WERI-Rb-1 (cell line): ENCODE data around the gene PLXNA2.

Experiments
- DNase-seq: peaks from one replicate; pipeline ENCODE4 v3.0.0-alpha.2; 2020
- H3K27ac ChIP-seq: fragments of 250-450 bp; sonication (Bioruptor Pico); 2 replicates; pipeline ENCODE4 v1.5.1; 2020; ENCODE audit warnings: mild to moderate bottlenecking, moderate library complexity
- H3K27me3 ChIP-seq: fragments of 250-450 bp; sonication (Bioruptor Pico); 2 replicates; pipeline ENCODE4 v1.5.1; 2021; ENCODE audit warnings: mild to moderate bottlenecking, low read depth, moderate library complexity; ENCODE audit not compliant: insufficient read depth, severe bottlenecking
- H3K36me3 ChIP-seq: fragments of 250-450 bp; sonication (Bioruptor Pico); 2 replicates; pipeline ENCODE4 v1.5.1; 2020; ENCODE audit warnings: mild to moderate bottlenecking, moderate library complexity
- H3K4me3 ChIP-seq: 2 replicates; pipeline ENCODE4 v1.5.1; 2011; ENCODE audit warnings: low read depth, mild to moderate bottlenecking, control low read depth, low read length
- H3K9me3 ChIP-seq: fragments of 250-450 bp; sonication (Bioruptor Pico); 2 replicates; pipeline ENCODE4 v1.5.1; 2021; ENCODE audit warnings: mild to moderate bottlenecking, moderate library complexity; ENCODE audit not compliant: severe bottlenecking
- CTCF ChIP-seq: IDR thresholded peaks from 2 replicates; pipeline ENCODE4 v1.5.1; 2011; ENCODE audit warnings: low read depth, mild to moderate bottlenecking, control low read depth, inconsistent platforms, low read length

PLXNA2 gene

GRCh38 chr1:208122612-208123358 is 121.4 kb downstream of the PLXNA2 start:
- DNase-seq = no peak
- no peak overlapping the region for H3K4me3 ChIP-seq
- no peak for TF ChIP-seq CTCF
- peaks cover 5% of the 10 kb centered on the region for H3K36me3 ChIP-seq
- H3K9me3 ChIP-seq = no peaks in the 10 kb centered on the region
- peak overlapping the region; percentile 83 for H3K27ac ChIP-seq
- H3K27me3 ChIP-seq = no peaks in the 10 kb centered on the region

GRCh38 chr1:208121813-208122364 is 122.3 kb downstream of the PLXNA2 start:
- H3K36me3 ChIP-seq = no peaks in the 10 kb centered on the region; the same call in 1 of the 2 replicates
- H3K9me3 ChIP-seq = no peaks in the 10 kb centered on the region
- H3K27me3 ChIP-seq = no peaks in the 10 kb centered on the region
- DNase-seq = peak; percentile 79
- peak overlapping the region; percentile 35 for H3K4me3 ChIP-seq
- TF ChIP-seq CTCF = no peak
- peak overlapping the region; percentile 83 for H3K27ac ChIP-seq

GRCh38 chr1:208120431-208120790 is 123.8 kb downstream of the PLXNA2 start:
- Histone ChIP-seq H3K36me3 (no peaks in the 10 kb centered on the region; the same call in 1 of the 2 replicates), H3K27ac (peak overlapping the region; percentile 83), H3K4me3 (peak overlapping the region; percentile 24), H3K9me3 (no peaks in the 10 kb centered on the region), H3K27me3 (no peaks in the 10 kb centered on the region)
- DNase-seq = no peak
- TF ChIP-seq CTCF = no peak

GRCh38 chr1:208118841-208119606 is 125.2 kb downstream of the PLXNA2 start:
- Histone ChIP-seq H3K27me3 (no peaks in the 10 kb centered on the region), H3K36me3 (no peaks in the 10 kb centered on the region; the same call in 1 of the 2 replicates), H3K27ac (peak overlapping the region; percentile 83), H3K9me3 (no peaks in the 10 kb centered on the region), H3K4me3 (no peak overlapping the region)
- no peak for TF ChIP-seq CTCF
- peak; percentile 22 for DNase-seq

DNA sequence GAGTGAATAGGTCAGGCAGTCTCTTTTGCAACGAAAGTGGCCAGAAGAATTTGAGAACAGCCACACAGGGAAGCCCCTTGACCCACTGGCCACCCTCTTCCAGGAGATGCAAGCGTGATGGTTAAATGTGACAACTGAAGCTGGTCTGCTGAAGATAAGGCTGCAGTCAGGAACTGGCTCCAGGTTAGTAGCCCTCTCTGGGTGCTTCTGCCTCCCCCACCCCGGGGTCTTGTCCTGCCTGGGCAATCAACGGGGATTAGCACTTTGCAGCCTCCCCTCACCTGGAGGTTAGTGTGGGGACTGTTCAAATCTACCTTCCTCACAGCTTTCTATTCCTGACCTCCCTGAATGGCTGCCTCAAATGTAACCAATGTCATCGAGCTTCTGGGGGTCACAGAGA is 125.9 kb downstream of the PLXNA2 start:
- Histone ChIP-seq H3K27me3 (no peaks in the 10 kb centered on the region), H3K27ac (peak overlapping the region; percentile 83), H3K9me3 (no peaks in the 10 kb centered on the region), H3K4me3 (no peak overlapping the region), H3K36me3 (no peaks in the 10 kb centered on the region)
- 0 out of 2 replicates have a peak, but pooled peaks have one; percentile 7 for TF ChIP-seq CTCF
- peak; percentile 86 for DNase-seq
